PC-9 (cell line): Measurements from ENCODE around the gene RAET1L. TPM values are rescaled to one million over a fixed set of nuclear protein-coding genes. Genes with fewer than 3 reads are reported as not detected.

Source experiments
- BruUV-seq: library from RNA; stranded (reverse); fragments of 400-500 nt; replicated peaks from 2 replicates; lab custom pipeline; 2021; lab: Mats Ljungman, UMichigan
- CTCF ChIA-PET: fragments of 300-600 bp; sonication (Branson Sonifier 250); formaldehyde crosslinking; loops from one replicate; lab custom pipeline; 2022; ENCODE audit warnings: antibody characterized with exemption; lab: Charles Lee
- POLR2A ChIA-PET: fragments of 300-600 bp; sonication (Branson Sonifier 250); formaldehyde crosslinking; loops from one replicate; lab custom pipeline; 2022; ENCODE audit warnings: antibody characterized with exemption; ENCODE audit not compliant: unreplicated experiment; lab: Charles Lee
- DNase-seq, 2 experiments: peaks; one replicate each; pipeline versions ENCODE4 v3.0.0 to v3.0.0-alpha.2; 2015 to 2022; ENCODE audit warnings: mixed read lengths in 1 of 2
- H2AFZ ChIP-seq: fragments of 200-600 bp; sonication (generic); 2 replicates; pipeline ENCODE4 v1.8.1; 2017; ENCODE audit warnings: antibody characterized with exemption
- H3F3A ChIP-seq: fragments of 200-600 bp; sonication (generic); 2 replicates; pipeline ENCODE4 v1.8.1; 2017; ENCODE audit warnings: antibody characterized with exemption, mild to moderate bottlenecking, low read depth; ENCODE audit not compliant: insufficient read depth
- H3K27ac ChIP-seq: fragments of 200-600 bp; sonication (generic); 2 replicates; pipeline ENCODE4 v1.6.1; 2016; ENCODE audit warnings: mixed run types
- H3K27me3 ChIP-seq: fragments of 200-600 bp; sonication (generic); 2 replicates; pipeline ENCODE4 v1.6.1; 2016; ENCODE audit warnings: low read depth, mixed run types; ENCODE audit not compliant: insufficient read depth
- H3K36me3 ChIP-seq: fragments of 200-600 bp; sonication (generic); 2 replicates; pipeline ENCODE4 v1.6.1; 2016; ENCODE audit warnings: low read depth, mixed run types
- H3K4me1 ChIP-seq: fragments of 200-600 bp; sonication (generic); replicated peaks from 2 replicates; pipeline ENCODE4 v1.6.1; 2016; ENCODE audit warnings: mixed run types; ENCODE audit not compliant: insufficient read depth
- H3K4me2 ChIP-seq: fragments of 200-600 bp; sonication (generic); 2 replicates; pipeline ENCODE4 v1.6.1; 2017; ENCODE audit warnings: mixed run types
- H3K4me3 ChIP-seq: fragments of 200-600 bp; sonication (generic); 2 replicates; pipeline ENCODE4 v1.6.1; 2016; ENCODE audit warnings: mixed run types
- H3K79me2 ChIP-seq: fragments of 200-600 bp; sonication (generic); 2 replicates; pipeline ENCODE4 v1.6.1; 2017; ENCODE audit warnings: low read depth, mixed run types
- H3K9me2 ChIP-seq: fragments of 200-600 bp; sonication (generic); 2 replicates; pipeline ENCODE4 v1.8.1; 2017; ENCODE audit warnings: mild to moderate bottlenecking; ENCODE audit not compliant: insufficient read depth
- H3K9me3 ChIP-seq: fragments of 200-600 bp; sonication (generic); 2 replicates; pipeline ENCODE4 v1.8.1; 2016; ENCODE audit warnings: low read depth; ENCODE audit not compliant: insufficient read depth
- H4K20me1 ChIP-seq: fragments of 200-600 bp; sonication (generic); 2 replicates; pipeline ENCODE4 v1.8.1; 2017; ENCODE audit not compliant: insufficient read depth
- EZH2 ChIP-seq: fragments of 200-600 bp; sonication (generic); IDR thresholded peaks from 2 replicates; pipeline ENCODE4 v1.8.0; 2017; ENCODE audit warnings: antibody characterized with exemption, low read depth
- intact Hi-C: fragments of 100-400 bp; cut with micrococcal nuclease; formaldehyde crosslinking; loops from one replicate; pipeline ENCODE4 v1.10.0; 2022; ENCODE audit not compliant: unreplicated experiment
- total RNA-seq: library from RNA; stranded (reverse); gene quantifications from 2 replicates; pipeline ENCODE4 v1.2.3, GENCODE V29; 2021
- TF ChIP-seq, protein P1 (sequence below): fragments of 200-600 bp; sonication (generic); conservative IDR thresholded peaks from 2 replicates; pipeline ENCODE4 v1.6.1; 2017; ENCODE audit warnings: mixed run types, antibody characterized with exemption, mild to moderate bottlenecking, moderate library complexity

The RAET1L gene
- total RNA-seq, 1 experiment from 2014 or later, result 1.2 TPM

DNA sequence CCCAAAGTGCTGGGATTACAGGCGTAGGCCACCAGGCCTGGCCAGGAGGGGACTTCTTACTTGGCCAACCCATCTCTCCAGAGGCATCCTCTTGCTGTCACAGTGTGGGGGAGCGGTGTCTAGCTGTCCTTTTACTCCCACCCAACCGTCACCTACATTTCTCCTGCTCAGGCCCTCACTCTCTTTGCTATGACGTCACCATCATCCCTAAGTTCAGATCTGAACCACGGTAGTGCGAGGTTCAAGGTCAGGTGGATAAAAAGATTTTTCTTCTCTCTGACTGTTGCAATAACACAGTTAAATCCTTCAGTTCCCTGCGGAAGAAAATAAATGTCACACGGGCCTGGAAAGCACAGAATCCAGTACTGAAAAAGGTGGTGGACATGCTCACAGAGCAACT lies 7.3 kb upstream of the RAET1L start:
- intact Hi-C loops, result no loop called here
- CTCF ChIA-PET, result no interaction called here
- no peak overlapping the region for H3K27ac ChIP-seq

DNA sequence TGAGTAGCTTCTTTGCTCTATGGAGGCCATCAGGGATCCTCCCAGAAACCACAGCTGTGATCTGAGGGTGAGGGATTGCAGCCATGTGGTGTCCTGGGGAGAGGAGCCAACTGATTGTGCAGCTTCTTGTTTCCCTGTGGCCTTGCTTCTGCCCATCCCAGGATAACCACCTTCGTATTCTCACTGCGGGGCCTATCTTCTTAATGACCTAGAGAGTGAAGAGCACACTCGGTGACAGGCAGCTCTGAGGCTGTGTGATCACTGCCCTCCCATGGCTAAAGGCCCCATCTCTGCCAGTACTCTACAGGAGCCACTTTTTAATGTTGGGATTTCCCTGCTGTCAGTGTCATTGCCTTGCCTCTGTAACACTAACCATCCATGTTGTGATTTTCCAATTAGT lies 5.3 kb upstream of the RAET1L start:
- no TSS peak for BruUV-seq
- Histone ChIP-seq H3K27ac (no peak overlapping the region), H3K4me3 (no peak overlapping the region), H4K20me1 (no peaks in the 10 kb centered on the region), H3K27me3 (no peaks in the 10 kb centered on the region; the same call in 1 of the 2 replicates), H3K9me3 (no peaks in the 10 kb centered on the region), H3F3A (peaks cover 6% of the 10 kb centered on the region; the same call in 1 of the 2 replicates), H2AFZ (no peak overlapping the region), H3K79me2 (no peaks in the 10 kb centered on the region), H3K9me2 (no peaks in the 10 kb centered on the region), H3K4me1 (peaks cover 13% of the 10 kb centered on the region), H3K4me2 (no peak overlapping the region), H3K36me3 (no peaks in the 10 kb centered on the region)
- DNase-seq, result no peak
- intact Hi-C loops, result no loop called here
- TF ChIP-seq, protein P1, sequence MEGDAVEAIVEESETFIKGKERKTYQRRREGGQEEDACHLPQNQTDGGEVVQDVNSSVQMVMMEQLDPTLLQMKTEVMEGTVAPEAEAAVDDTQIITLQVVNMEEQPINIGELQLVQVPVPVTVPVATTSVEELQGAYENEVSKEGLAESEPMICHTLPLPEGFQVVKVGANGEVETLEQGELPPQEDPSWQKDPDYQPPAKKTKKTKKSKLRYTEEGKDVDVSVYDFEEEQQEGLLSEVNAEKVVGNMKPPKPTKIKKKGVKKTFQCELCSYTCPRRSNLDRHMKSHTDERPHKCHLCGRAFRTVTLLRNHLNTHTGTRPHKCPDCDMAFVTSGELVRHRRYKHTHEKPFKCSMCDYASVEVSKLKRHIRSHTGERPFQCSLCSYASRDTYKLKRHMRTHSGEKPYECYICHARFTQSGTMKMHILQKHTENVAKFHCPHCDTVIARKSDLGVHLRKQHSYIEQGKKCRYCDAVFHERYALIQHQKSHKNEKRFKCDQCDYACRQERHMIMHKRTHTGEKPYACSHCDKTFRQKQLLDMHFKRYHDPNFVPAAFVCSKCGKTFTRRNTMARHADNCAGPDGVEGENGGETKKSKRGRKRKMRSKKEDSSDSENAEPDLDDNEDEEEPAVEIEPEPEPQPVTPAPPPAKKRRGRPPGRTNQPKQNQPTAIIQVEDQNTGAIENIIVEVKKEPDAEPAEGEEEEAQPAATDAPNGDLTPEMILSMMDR, result no peak
- no peak for TF ChIP-seq EZH2
- CTCF ChIA-PET, result no interaction called here
- POLR2A ChIA-PET, result no interaction called here

More for the DNA sequence above, 7.3 kb upstream of the RAET1L start:
- H2AFZ ChIP-seq, result no peak overlapping the region
- DNase-seq, result no peak
- no peaks in the 10 kb centered on the region for H3K36me3 ChIP-seq
- no TSS peak for BruUV-seq
- POLR2A ChIA-PET, result no interaction called here
- H3K9me3 ChIP-seq, result no peaks in the 10 kb centered on the region
- H3K4me2 ChIP-seq, result no peak overlapping the region
- H3K9me2 ChIP-seq, result no peaks in the 10 kb centered on the region
- H3K4me1 ChIP-seq, result no peaks in the 10 kb centered on the region
- no peaks in the 10 kb centered on the region for H3K79me2 ChIP-seq
- no peaks in the 10 kb centered on the region for H3F3A ChIP-seq
- no peak overlapping the region for H3K4me3 ChIP-seq
- H3K27me3 ChIP-seq, result peaks cover 9% of the 10 kb centered on the region
- H4K20me1 ChIP-seq, result no peaks in the 10 kb centered on the region
- TF ChIP-seq, protein P1, result no peak
- TF ChIP-seq EZH2, result no peak

DNA sequence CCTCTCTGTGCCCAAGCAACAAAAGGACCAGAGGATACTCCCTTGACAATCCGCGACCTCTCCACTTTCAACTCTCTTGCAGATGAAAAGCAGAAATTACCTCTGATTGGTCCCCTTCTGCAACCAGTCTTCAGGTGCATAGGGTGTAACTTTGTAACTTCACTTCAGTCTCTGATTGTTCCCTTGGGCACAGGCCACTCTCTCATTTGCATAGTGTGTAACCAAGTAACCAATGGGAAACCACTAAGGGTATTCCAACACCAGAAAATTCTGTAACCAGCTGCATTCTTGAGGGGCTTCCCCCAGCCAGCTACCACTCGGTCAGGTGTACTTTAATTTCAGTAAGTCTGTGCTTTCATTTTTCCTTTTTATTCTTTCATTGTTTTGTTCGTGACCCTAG lies 4.4 kb upstream of the RAET1L start:
- TF ChIP-seq, protein P1, result no peak
- no peak for TF ChIP-seq EZH2
- DNase-seq, result no peak
- Histone ChIP-seq H3K4me3 (no peak overlapping the region), H4K20me1 (no peaks in the 10 kb centered on the region), H3K36me3 (no peaks in the 10 kb centered on the region), H3K27ac (no peak overlapping the region), H3F3A (peaks cover 7% of the 10 kb centered on the region; the same call in 1 of the 2 replicates), H3K4me1 (peaks cover 19% of the 10 kb centered on the region), H2AFZ (no peak overlapping the region), H3K27me3 (no peaks in the 10 kb centered on the region), H3K79me2 (no peaks in the 10 kb centered on the region), H3K9me2 (no peaks in the 10 kb centered on the region), H3K9me3 (no peaks in the 10 kb centered on the region), H3K4me2 (no peak overlapping the region)
- intact Hi-C loops, result no loop called here
- CTCF ChIA-PET, result no interaction called here
- no TSS peak for BruUV-seq
- POLR2A ChIA-PET, result interaction anchor here (0.7 kb wide), 1 partner anchor 365 kb away, joined by 6 read pairs; no protein-coding TSS in a partner anchor
